Measurements from ENCODE around the gene GRB7.

GRB7 gene

GRCh38 chr17:39765175-39765574 lies 27.4 kb downstream of the GRB7 start:
- no peak overlapping the region for H3K27ac ChIP-seq
- TF ChIP-seq CTCF (conservative IDR thresholded peaks at IDR 0.05), result no peak

GRCh38 chr17:39765766-39766165 lies 28.0 kb downstream of the GRB7 start:
- no peak overlapping the region for H3K27ac ChIP-seq
- no peak for TF ChIP-seq CTCF (conservative IDR thresholded peaks at IDR 0.05)

- H3K27ac ChIP-seq, result no peak overlapping the region
- TF ChIP-seq CTCF (conservative IDR thresholded peaks at IDR 0.05), result no peak
These were observed 29.4 kb downstream of the GRB7 start for GRCh38 chr17:39767147-39767546.

DNA sequence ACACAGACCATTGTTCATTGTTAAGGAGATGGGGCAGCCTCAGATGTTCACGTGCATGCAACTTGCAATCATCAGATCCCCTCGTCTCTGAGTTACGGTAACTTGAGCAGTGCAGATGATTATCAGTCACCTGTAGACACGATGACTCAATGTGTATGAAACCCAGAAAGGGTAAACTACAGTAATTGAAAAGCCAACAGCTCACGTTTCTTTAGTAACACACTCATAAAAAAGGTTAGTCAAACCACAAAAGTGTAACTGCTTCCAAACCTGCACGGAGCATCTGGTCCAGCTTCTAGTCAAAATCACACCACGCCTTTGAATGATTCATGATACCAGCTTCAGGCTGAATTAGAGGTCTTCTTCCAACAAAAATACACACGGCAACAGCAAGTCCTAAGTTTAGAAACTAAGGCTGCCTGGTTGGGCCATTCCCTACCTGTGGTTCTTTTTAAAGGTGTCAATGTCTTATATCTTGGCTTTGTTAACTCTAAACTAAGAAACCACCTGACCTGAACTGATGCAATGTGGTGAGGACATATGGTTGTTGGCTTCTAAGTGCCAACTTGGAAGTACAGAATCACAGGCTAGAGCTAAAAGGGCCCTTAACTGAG lies 32.3 kb downstream of the GRB7 start:
- no peak overlapping the region for H3K27ac ChIP-seq
- TF ChIP-seq CTCF (conservative IDR thresholded peaks at IDR 0.05), result no peak

- TF ChIP-seq CTCF (conservative IDR thresholded peaks at IDR 0.05), result no peak
- no peak overlapping the region for H3K27ac ChIP-seq
These were observed 34.7 kb downstream of the GRB7 start for GRCh38 chr17:39772415-39772814.

- no peak overlapping the region for H3K27ac ChIP-seq
- no peak for TF ChIP-seq CTCF (conservative IDR thresholded peaks at IDR 0.05)
These were observed 35.5 kb downstream of the GRB7 start for GRCh38 chr17:39772987-39773934.

DNA sequence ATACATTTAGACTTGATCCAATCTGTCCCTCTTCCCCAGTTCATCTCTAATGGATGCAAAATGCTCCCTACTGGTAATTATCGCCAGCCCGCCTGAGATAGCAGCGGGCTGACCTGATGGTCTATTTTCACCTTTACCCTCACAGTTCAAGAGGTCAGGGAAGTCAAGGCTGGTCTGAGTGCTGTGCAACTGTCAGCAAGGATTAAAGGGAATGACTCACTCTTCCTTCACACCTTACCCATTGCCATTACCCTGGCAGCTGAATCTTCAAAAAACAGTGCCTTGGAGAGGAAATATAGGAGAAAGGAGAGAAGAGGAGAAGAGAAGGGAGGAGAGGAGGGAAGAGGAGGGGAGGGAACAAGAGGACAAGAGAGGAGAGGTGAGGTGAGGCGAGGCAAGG lies 36.3 kb downstream of the GRB7 start:
- TF ChIP-seq CTCF (conservative IDR thresholded peaks at IDR 0.05), result no peak
- H3K27ac ChIP-seq, result no peak overlapping the region
